Testis (tissue), 3 donors: ENCODE measurements around the gene COL26A1. TPM values are rescaled to one million over a fixed set of nuclear protein-coding genes. Genes with fewer than 3 reads are reported as not detected.

Experiments used
- DNase-seq: peaks from one replicate; pipeline ENCODE4 v3.0.0-alpha.2; 2019
- H3K27ac ChIP-seq, 2 donors: fragments of 200-600 bp; sonication (generic); one replicate each; pipeline ENCODE4 v1.5.1; 2019
- H3K27me3 ChIP-seq: fragments of 200-600 bp; sonication (generic); one replicate; pipeline ENCODE4 v1.5.1; 2019
- H3K36me3 ChIP-seq: fragments of 200-600 bp; sonication (generic); one replicate; pipeline ENCODE4 v1.5.1; 2017; ENCODE audit warnings: low read depth; ENCODE audit errors: missing control alignments
- H3K4me1 ChIP-seq: fragments of 200-600 bp; sonication (generic); one replicate; pipeline ENCODE4 v1.5.1; 2019
- H3K4me3 ChIP-seq, 2 donors: fragments of 200-600 bp; sonication (generic); one replicate each; pipeline ENCODE4 v1.5.1; 2017 to 2019
- H3K9me3 ChIP-seq: fragments of 200-600 bp; sonication (generic); one replicate; pipeline ENCODE4 v1.5.1; 2017
- CTCF ChIP-seq, 3 experiments: fragments of 450-650 bp in 2 of 3; fragments of 200-600 bp in 1 of 3; sonication (generic) in 1 of 3; IDR thresholded peaks; one replicate each; pipeline ENCODE4 v1.5.1; 2016 to 2019; ENCODE audit warnings: antibody characterized with exemption in 3 of 3, mild to moderate bottlenecking in 2 of 3, moderate library complexity in 1 of 3
- POLR2A ChIP-seq: fragments of 450-650 bp; IDR thresholded peaks from one replicate; pipeline ENCODE4 v1.6.1; 2017; ENCODE audit warnings: antibody characterized with exemption, mild to moderate bottlenecking, moderate library complexity
- WGBS, 2 donors: methylation state at CpG; one replicate each; pipeline ENCODE4 v1.1.5; 2018; 5-methylcytosine and 5-hydroxymethylcytosine counted together
- intact Hi-C: fragments of 100-400 bp; cut with DNase I; formaldehyde crosslinking; loops from one replicate; pipeline ENCODE4 v1.15.1; 2023; ENCODE audit warnings: low total_unique reads
- polyA plus RNA-seq: library from polyadenylated mRNA; stranded (reverse); fragments of 350-450 nt; fragmentation: Illumina TruSeq; extraction: RNeasy Lipid Tissue Mini Kit (QIAGEN cat#74804); gene quantifications from one replicate; pipeline ENCODE4 v1.2.3, GENCODE V29; 2014; ENCODE audit warnings: low read depth, low replicate concordance; ENCODE audit not compliant: insufficient read depth
- total RNA-seq, 2 donors: library from RNA; depleted of rRNA; stranded (reverse); fragments of >200 nt; gene quantifications; one replicate each; pipeline ENCODE4 v1.2.3, GENCODE V29; 2016

COL26A1 gene
- total and polyA plus RNA-seq, 3 donors from 2014 or later = 0.94 to 3.1 (median 1.1) TPM

DNA sequence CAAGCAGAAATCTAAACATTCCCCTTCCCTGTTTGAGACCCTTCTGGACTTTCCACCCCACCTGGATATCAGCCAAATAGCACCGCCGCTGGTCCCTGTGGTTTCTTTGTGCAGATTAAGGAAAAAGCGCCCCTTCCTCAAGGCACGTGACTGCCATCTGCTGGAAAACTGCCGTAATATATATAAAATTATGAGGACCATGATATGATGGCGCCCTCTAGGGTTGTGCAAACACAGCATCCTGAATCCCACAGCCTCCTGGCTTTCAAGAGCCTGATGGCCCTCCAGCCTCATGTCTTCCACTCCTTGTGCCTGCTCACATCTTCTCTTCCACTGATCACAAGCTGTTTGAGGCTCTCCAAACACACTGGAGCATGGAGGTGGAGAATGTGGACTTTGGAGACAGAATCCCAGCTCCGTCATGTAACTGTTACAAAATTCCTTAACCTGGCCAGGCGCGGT, 145.1 kb downstream of the COL26A1 start:
- Histone ChIP-seq H3K36me3 (no peaks in the 10 kb centered on the region), H3K9me3 (no peaks in the 10 kb centered on the region), H3K27me3 (no peaks in the 10 kb centered on the region), H3K27ac (no peak overlapping the region), H3K4me1 (no peaks in the 10 kb centered on the region), H3K4me3 (no peak overlapping the region)
- 44 to 45% methylated on average over 9 of the region's 9 CpGs for WGBS, 2 donors
- intact Hi-C loops = no loop called here
- no peak for DNase-seq
- TF ChIP-seq CTCF (IDR thresholded peaks at IDR 0.05) (peak in 2 of 3 experiments; percentile 19 to 40), POLR2A (no peak)

GRCh38 chr7:101510297-101510696, 147.6 kb downstream of the COL26A1 start:
- intact Hi-C loops = no loop called here
- no peak overlapping the region for H3K27ac ChIP-seq
- DNase-seq = no peak
- H3K4me1 ChIP-seq = no peaks in the 10 kb centered on the region
- no peaks in the 10 kb centered on the region for H3K36me3 ChIP-seq
- no peaks in the 10 kb centered on the region for H3K9me3 ChIP-seq
- TF ChIP-seq CTCF (IDR thresholded peaks at IDR 0.05) (no peak), POLR2A (no peak)
- H3K4me3 ChIP-seq = no peak overlapping the region
- H3K27me3 ChIP-seq = no peaks in the 10 kb centered on the region
- 82 to 96% methylated on average over 5 of the region's 5 CpGs for WGBS, 2 donors

DNA sequence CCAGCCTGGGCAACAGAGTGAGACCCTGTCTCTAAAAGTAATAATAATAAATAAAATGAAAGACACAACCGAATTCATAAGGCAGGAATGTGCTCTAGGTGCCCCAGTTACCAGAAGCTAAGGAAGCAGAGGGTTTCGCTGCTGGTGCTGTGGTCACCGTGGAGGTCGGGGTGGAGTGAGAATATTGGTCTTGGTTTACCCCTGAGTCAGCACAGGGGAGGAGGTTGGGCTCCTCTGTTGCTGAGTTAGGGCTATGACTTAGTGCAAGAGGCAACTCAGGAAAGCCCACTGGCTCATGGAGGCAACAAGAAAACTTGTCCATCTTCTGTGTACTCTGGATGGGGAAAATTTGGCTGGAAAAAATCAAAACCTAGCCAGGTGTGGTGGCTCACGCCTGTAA, 149.3 kb downstream of the COL26A1 start:
- Histone ChIP-seq H3K4me1 (no peaks in the 10 kb centered on the region), H3K27ac (no peak overlapping the region), H3K27me3 (no peaks in the 10 kb centered on the region), H3K4me3 (no peak overlapping the region), H3K9me3 (no peaks in the 10 kb centered on the region), H3K36me3 (no peaks in the 10 kb centered on the region)
- no peak for TF ChIP-seq CTCF (IDR thresholded peaks at IDR 0.05)
- no peak for TF ChIP-seq POLR2A
- no peak for DNase-seq
- intact Hi-C loops = no loop called here
- WGBS, 2 donors = 89 to 95% methylated on average over 5 of the region's 5 CpGs

GRCh38 chr7:101516851-101517250, 154.2 kb downstream of the COL26A1 start:
- Histone ChIP-seq H3K27me3 (no peaks in the 10 kb centered on the region), H3K4me1 (peaks cover 3% of the 10 kb centered on the region), H3K27ac (no peak overlapping the region), H3K9me3 (no peaks in the 10 kb centered on the region), H3K4me3 (no peak overlapping the region), H3K36me3 (no peaks in the 10 kb centered on the region)
- TF ChIP-seq CTCF (IDR thresholded peaks at IDR 0.05) = no peak
- no peak for TF ChIP-seq POLR2A
- intact Hi-C loops = no loop called here
- 58% methylated on average over 8 to 9 of the region's 9 CpGs for WGBS, 2 donors
- DNase-seq = no peak

- H3K27me3 ChIP-seq = no peaks in the 10 kb centered on the region
- no peak for TF ChIP-seq POLR2A
- no peak for TF ChIP-seq CTCF (IDR thresholded peaks at IDR 0.05)
- no peaks in the 10 kb centered on the region for H3K36me3 ChIP-seq
- DNase-seq = peak; percentile 38
- H3K4me3 ChIP-seq = no peak overlapping the region
- peaks cover 3% of the 10 kb centered on the region for H3K4me1 ChIP-seq
- intact Hi-C loops = no loop called here
- no peak overlapping the region for H3K27ac ChIP-seq
- WGBS, 2 donors = 69 to 78% methylated on average over 10 of the region's 10 CpGs
- H3K9me3 ChIP-seq = no peaks in the 10 kb centered on the region
Measured at GRCh38 chr7:101517304-101517703, 154.6 kb downstream of the COL26A1 start.
